PC-3 (cell line): ENCODE data around the gene THOC2. TPM values are rescaled to one million over a fixed set of nuclear protein-coding genes. Genes with fewer than 3 reads are reported as not detected.
"Not testable (repeated sequence)": the region's sequence is repeated elsewhere in the genome, so short reads cannot be mapped to it uniquely, and the experiment has no call there.

Source experiments
- ATAC-seq: fragments of 200-7000 bp; cut with Tn5 transposase; 2 replicates; pipeline ENCODE4 v1.9.1; 2020; ENCODE audit warnings: mild to moderate bottlenecking, moderate library complexity
- BruUV-seq: library from RNA; stranded (reverse); fragments of 400-500 nt; replicated peaks from 2 replicates; lab custom pipeline; 2021; lab: Mats Ljungman, UMichigan
- CTCF ChIA-PET: fragments of 300-600 bp; sonication (Branson Sonifier 250); formaldehyde crosslinking; loops from one replicate; lab custom pipeline; 2022; ENCODE audit warnings: antibody characterized with exemption; lab: Charles Lee
- POLR2A ChIA-PET: fragments of 300-600 bp; sonication (Branson Sonifier 250); formaldehyde crosslinking; loops from one replicate; lab custom pipeline; 2022; ENCODE audit warnings: antibody characterized with exemption; ENCODE audit not compliant: unreplicated experiment; lab: Charles Lee
- DNase-seq: peaks from one replicate; pipeline ENCODE4 v3.0.0-alpha.2; 2015
- H2AFZ ChIP-seq: fragments of 300-600 bp; sonication (generic); 2 replicates; pipeline ENCODE4 v1.6.0; 2016; ENCODE audit warnings: antibody characterized with exemption, low read length
- H3F3A ChIP-seq: fragments of 300-600 bp; sonication (generic); one replicate; pipeline ENCODE4 v1.6.0; 2017; ENCODE audit warnings: antibody characterized with exemption, low read length, control low read depth, mild to moderate bottlenecking; ENCODE audit not compliant: unreplicated experiment
- H3K27ac ChIP-seq: fragments of 300-600 bp; sonication (generic); 2 replicates; pipeline ENCODE4 v1.5.1; 2016; ENCODE audit warnings: mild to moderate bottlenecking, low read length
- H3K27me3 ChIP-seq: fragments of 300-600 bp; sonication (generic); 2 replicates; pipeline ENCODE4 v1.6.1; 2016; ENCODE audit warnings: low read length, mixed read lengths
- H3K36me3 ChIP-seq: fragments of 300-600 bp; sonication (generic); 2 replicates; pipeline ENCODE4 v1.6.1; 2016; ENCODE audit warnings: low read depth, mixed run types, low read length, mixed read lengths
- H3K4me1 ChIP-seq: fragments of 300-600 bp; sonication (generic); 2 replicates; pipeline ENCODE4 v1.5.1; 2016; ENCODE audit warnings: low read length; ENCODE audit not compliant: insufficient read depth
- H3K4me2 ChIP-seq: fragments of 300-600 bp; sonication (generic); 2 replicates; pipeline ENCODE4 v1.6.0; 2016; ENCODE audit warnings: low read length
- H3K4me3 ChIP-seq: fragments of 300-600 bp; sonication (generic); 2 replicates; pipeline ENCODE4 v1.5.1; 2016; ENCODE audit warnings: mild to moderate bottlenecking, low read length, mixed read lengths
- H3K79me2 ChIP-seq: fragments of 300-600 bp; sonication (generic); 2 replicates; pipeline ENCODE4 v1.6.1; 2017; ENCODE audit warnings: low read length, mixed read lengths
- H3K9ac ChIP-seq: fragments of 300-600 bp; sonication (generic); 2 replicates; pipeline ENCODE4 v1.6.0; 2016; ENCODE audit warnings: mild to moderate bottlenecking, low read length
- H3K9me2 ChIP-seq: fragments of 300-600 bp; sonication (generic); replicated peaks from 2 replicates; pipeline ENCODE4 v1.6.1; 2016; ENCODE audit warnings: mixed run types, low read length, mixed read lengths
- H3K9me3 ChIP-seq: fragments of 300-600 bp; sonication (generic); 2 replicates; pipeline ENCODE4 v1.6.1; 2016; ENCODE audit warnings: low read length, mixed read lengths
- H4K20me1 ChIP-seq: fragments of 300-600 bp; sonication (generic); 2 replicates; pipeline ENCODE4 v1.6.1; 2016; ENCODE audit warnings: low read length, mixed read lengths
- EZH2 ChIP-seq: fragments of 300-600 bp; sonication (generic); IDR thresholded peaks from one replicate; pipeline ENCODE4 v1.6.1; 2017; ENCODE audit warnings: antibody characterized with exemption, mild to moderate bottlenecking, low read length; ENCODE audit not compliant: unreplicated experiment
- EZH2phosphoT487 ChIP-seq: fragments of 300-600 bp; sonication (generic); IDR thresholded peaks from 2 replicates; pipeline ENCODE4 v1.6.1; 2018; ENCODE audit warnings: mild to moderate bottlenecking, antibody characterized with exemption, low read length, borderline replicate concordance
- intact Hi-C: fragments of 100-400 bp; cut with micrococcal nuclease; formaldehyde crosslinking; loops from 2 replicates; pipeline ENCODE4 v1.9.0; 2023
- total RNA-seq: library from RNA; depleted of rRNA; stranded (reverse); fragments of >200 nt; gene quantifications from 2 replicates; pipeline ENCODE4 v1.2.3, GENCODE V29; 2014
- TF ChIP-seq, protein P1 (sequence below): fragments of 300-600 bp; sonication (generic); conservative IDR thresholded peaks from 2 replicates; pipeline ENCODE4 v1.5.1; 2017; ENCODE audit warnings: antibody characterized with exemption, low read depth, mild to moderate bottlenecking, low read length

The THOC2 gene
- total RNA-seq, 1 experiment from 2014 or later = 69.1 TPM

- Histone ChIP-seq H3K4me2 (peak overlapping the region; percentile 96), H3K9me3 (no peaks in the 10 kb centered on the region), H3F3A (no peaks in the 10 kb centered on the region), H3K79me2 (peaks cover 98% of the 10 kb centered on the region), H3K27ac (no peak overlapping the region), H3K27me3 (no peaks in the 10 kb centered on the region), H3K4me3 (0 out of 2 replicates have a peak overlapping the region, but pooled peaks have one; percentile 12), H4K20me1 (peaks cover 50% of the 10 kb centered on the region), H3K4me1 (peaks cover 32% of the 10 kb centered on the region), H3K9ac (no peak overlapping the region), H3K9me2 (no peaks in the 10 kb centered on the region), H2AFZ (no peak overlapping the region), H3K36me3 (no peaks in the 10 kb centered on the region; the same call in 1 of the 2 replicates)
- intact Hi-C loops = no loop called here
- no TSS peak for BruUV-seq
- ChIA-PET CTCF (no interaction called here), POLR2A (no interaction called here)
- DNase-seq = no peak
- TF ChIP-seq, protein P1, sequence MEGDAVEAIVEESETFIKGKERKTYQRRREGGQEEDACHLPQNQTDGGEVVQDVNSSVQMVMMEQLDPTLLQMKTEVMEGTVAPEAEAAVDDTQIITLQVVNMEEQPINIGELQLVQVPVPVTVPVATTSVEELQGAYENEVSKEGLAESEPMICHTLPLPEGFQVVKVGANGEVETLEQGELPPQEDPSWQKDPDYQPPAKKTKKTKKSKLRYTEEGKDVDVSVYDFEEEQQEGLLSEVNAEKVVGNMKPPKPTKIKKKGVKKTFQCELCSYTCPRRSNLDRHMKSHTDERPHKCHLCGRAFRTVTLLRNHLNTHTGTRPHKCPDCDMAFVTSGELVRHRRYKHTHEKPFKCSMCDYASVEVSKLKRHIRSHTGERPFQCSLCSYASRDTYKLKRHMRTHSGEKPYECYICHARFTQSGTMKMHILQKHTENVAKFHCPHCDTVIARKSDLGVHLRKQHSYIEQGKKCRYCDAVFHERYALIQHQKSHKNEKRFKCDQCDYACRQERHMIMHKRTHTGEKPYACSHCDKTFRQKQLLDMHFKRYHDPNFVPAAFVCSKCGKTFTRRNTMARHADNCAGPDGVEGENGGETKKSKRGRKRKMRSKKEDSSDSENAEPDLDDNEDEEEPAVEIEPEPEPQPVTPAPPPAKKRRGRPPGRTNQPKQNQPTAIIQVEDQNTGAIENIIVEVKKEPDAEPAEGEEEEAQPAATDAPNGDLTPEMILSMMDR = no peak
- TF ChIP-seq EZH2 (no peak), EZH2phosphoT487 (no peak)
- no peak for ATAC-seq
These were observed 4.3 kb downstream of the THOC2 start for GRCh38 chrX:123728554-123728953.

DNA sequence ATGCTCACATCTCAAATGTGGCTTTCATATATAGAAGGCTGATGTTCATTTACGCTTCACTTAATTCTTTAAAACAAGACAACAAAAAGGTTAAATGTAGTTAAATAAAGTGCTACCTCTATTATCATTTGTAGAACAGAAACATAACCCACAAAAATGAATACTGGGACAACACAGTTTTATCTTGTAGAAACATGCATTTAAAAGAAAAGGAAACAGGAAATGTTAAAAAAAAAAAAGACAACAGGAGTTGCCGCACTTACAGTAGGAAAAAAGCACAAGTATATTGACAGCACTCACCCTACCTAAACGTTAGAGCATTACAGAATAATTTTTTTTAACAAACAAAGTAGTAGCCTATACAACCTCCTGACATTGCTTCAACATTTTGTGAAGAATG is 4.8 kb downstream of the THOC2 start:
- CTCF ChIA-PET = no interaction called here
- BruUV-seq = no TSS peak

GRCh38 chrX:123722193-123722592 is 10.7 kb downstream of the THOC2 start:
- H2AFZ ChIP-seq, H3K27me3 ChIP-seq, POLR2A ChIA-PET, H3K9ac ChIP-seq, H3K36me3 ChIP-seq, H3K27ac ChIP-seq, H3K4me2 ChIP-seq, ATAC-seq, H3K9me3 ChIP-seq, intact Hi-C loops, DNase-seq, BruUV-seq, H3K9me2 ChIP-seq, CTCF ChIA-PET, H3K4me3 ChIP-seq, H3F3A ChIP-seq: not testable (repeated sequence)
- H4K20me1 ChIP-seq = peaks cover 21% of the 10 kb centered on the region; the same call in 1 of the 2 replicates
- peaks cover 100% of the 10 kb centered on the region for H3K79me2 ChIP-seq
- peaks cover 13% of the 10 kb centered on the region for H3K4me1 ChIP-seq

More for the DNA sequence above, 4.8 kb downstream of the THOC2 start:
- H3K27me3 ChIP-seq = no peaks in the 10 kb centered on the region
- no peak overlapping the region for H2AFZ ChIP-seq
- intact Hi-C loops = no loop called here
- POLR2A ChIA-PET = no interaction called here
- peaks cover 5% of the 10 kb centered on the region; the same call in 1 of the 2 replicates for H3K36me3 ChIP-seq
- no peak for ATAC-seq
- H3K9me3 ChIP-seq = no peaks in the 10 kb centered on the region
- no peak overlapping the region for H3K9ac ChIP-seq
- DNase-seq = no peak
- H3K4me3 ChIP-seq = no peak overlapping the region
- H3K4me2 ChIP-seq = no peak overlapping the region
- no peak overlapping the region for H3K27ac ChIP-seq
- H3K79me2 ChIP-seq = peaks cover 100% of the 10 kb centered on the region
- peaks cover 30% of the 10 kb centered on the region for H3K4me1 ChIP-seq
- no peak for TF ChIP-seq EZH2phosphoT487
- TF ChIP-seq EZH2 = no peak
- TF ChIP-seq, protein P1 = no peak
- no peaks in the 10 kb centered on the region for H3F3A ChIP-seq
- H4K20me1 ChIP-seq = peaks cover 50% of the 10 kb centered on the region
- no peaks in the 10 kb centered on the region for H3K9me2 ChIP-seq
